GM12878 (cell line): ENCODE measurements around the gene C3. TPM values are rescaled to one million over a fixed set of nuclear protein-coding genes. Genes with fewer than 3 reads are reported as not detected.

Source experiments
- ATAC-seq: fragments of 200-7000 bp; cut with Tn5 transposase; 3 replicates; pipeline ENCODE4 v1.9.1; 2020; ENCODE audit warnings: mild to moderate bottlenecking, moderate library complexity
- BruUV-seq: library from RNA; stranded (reverse); fragments of 400-500 nt; replicated peaks from 2 replicates; lab custom pipeline; 2021; lab: Mats Ljungman, UMichigan
- CTCF ChIA-PET: fragments of 300-600 bp; sonication (Branson Sonifier 250); formaldehyde crosslinking; extraction: SDS; loops from one replicate; lab custom pipeline; 2021; ENCODE audit warnings: inconsistent platforms; lab: Yijun Ruan, JAX
- POLR2A ChIA-PET: fragments of 350-600 bp; formaldehyde crosslinking; extraction: SDS; loops from one replicate; lab custom pipeline; 2021; ENCODE audit warnings: inconsistent platforms; lab: Charles Lee
- RAD21 ChIA-PET: fragments of 300-600 bp; sonication (Branson Sonifier 250); formaldehyde crosslinking; loops from one replicate; lab custom pipeline; 2023; ENCODE audit warnings: antibody characterized with exemption; ENCODE audit not compliant: unreplicated experiment; lab: Charles Lee
- SMC1A ChIA-PET: fragments of 300-600 bp; sonication (Branson Sonifier 250); formaldehyde crosslinking; loops from one replicate; lab custom pipeline; 2023; ENCODE audit not compliant: unreplicated experiment, uncharacterized antibody; lab: Charles Lee
- DNase-seq: peaks from one replicate; pipeline ENCODE4 v3.0.0-alpha.2; 2011; ENCODE audit warnings: low read depth, low spot score
- FAIRE-seq: peaks from 3 replicates; lab custom pipeline; 2011; peaks lifted over from hg19 to GRCh38; lab: Jason Lieb, UNC
- H2AFZ ChIP-seq: 2 replicates; pipeline ENCODE4 v1.6.0; 2011; ENCODE audit warnings: low read depth, low read length, control low read depth; ENCODE audit not compliant: control insufficient read depth
- H3K27ac ChIP-seq: 2 replicates; pipeline ENCODE4 v1.5.1; 2011; ENCODE audit warnings: control low read depth; ENCODE audit not compliant: control insufficient read depth, insufficient read depth
- H3K27me3 ChIP-seq, 2 experiments: replicated peaks in 1 of 2; 2 replicates each; pipeline versions ENCODE4 v1.6.0 to v1.6.1; 2011; ENCODE audit warnings: low read length in 1 of 2; ENCODE audit not compliant: control insufficient read depth in 2 of 2, insufficient read depth in 2 of 2
- H3K36me3 ChIP-seq, 2 experiments: 2 replicates each; pipeline ENCODE4 v1.5.1; 2011; ENCODE audit warnings: low read length in 1 of 2; ENCODE audit not compliant: control insufficient read depth in 2 of 2, insufficient read depth in 2 of 2
- H3K4me1 ChIP-seq: 2 replicates; pipeline ENCODE4 v1.6.1; 2011; ENCODE audit warnings: mild to moderate bottlenecking, low read length, moderate library complexity, mixed read lengths; ENCODE audit not compliant: control insufficient read depth, insufficient read depth
- H3K4me2 ChIP-seq: 2 replicates; pipeline ENCODE4 v1.6.0; 2011; ENCODE audit warnings: control low read depth; ENCODE audit not compliant: control insufficient read depth, insufficient read depth
- H3K4me3 ChIP-seq: fragments of 200-600 bp; sonication (generic); 2 replicates; pipeline ENCODE4 v1.5.1; 2016
- H3K79me2 ChIP-seq: 2 replicates; pipeline ENCODE4 v1.6.0; 2011; ENCODE audit warnings: low read length; ENCODE audit not compliant: control insufficient read depth, insufficient read depth
- H3K9ac ChIP-seq: 2 replicates; pipeline ENCODE4 v1.8.0; 2011; ENCODE audit warnings: low read length, control low read depth, mixed read lengths; ENCODE audit not compliant: control insufficient read depth, insufficient read depth
- H3K9me3 ChIP-seq: replicated peaks from 3 replicates; pipeline ENCODE4 v1.5.1; 2011; ENCODE audit warnings: mild to moderate bottlenecking, low read length; ENCODE audit not compliant: control insufficient read depth, insufficient read depth
- H4K20me1 ChIP-seq: 2 replicates; pipeline ENCODE4 v1.6.0; 2011; ENCODE audit not compliant: control insufficient read depth, insufficient read depth
- ETV6 ChIP-seq, 2 experiments: fragments of 450-650 bp in 1 of 2; IDR thresholded peaks in 1 of 2; conservative IDR thresholded peaks in 1 of 2; 2 replicates each; pipeline ENCODE4 v1.6.1; 2014; ENCODE audit warnings: antibody characterized with exemption in 1 of 2, borderline replicate concordance in 1 of 2, low read depth in 1 of 2, mild to moderate bottlenecking in 1 of 2, moderate library complexity in 1 of 2
- NR2C1 ChIP-seq: fragments of 450-650 bp; IDR thresholded peaks from 2 replicates; pipeline ENCODE4 v1.6.1; 2017; ENCODE audit warnings: antibody characterized with exemption, mild to moderate bottlenecking, moderate library complexity
- RELA ChIP-seq: fragments of 450-650 bp; IDR thresholded peaks from 2 replicates; pipeline ENCODE4 v1.8.0; 2014; ENCODE audit warnings: borderline replicate concordance; ENCODE audit not compliant: partially characterized antibody
- TCF12 ChIP-seq: IDR thresholded peaks from 2 replicates; pipeline ENCODE4 v1.6.1; 2011; ENCODE audit warnings: low read depth, mild to moderate bottlenecking, low read length
- WGBS: methylation state at CpG from one replicate; pipeline ENCODE4 v1.1.6; 2016; ENCODE audit warnings: low lambda C conversion rate; ENCODE audit not compliant: insufficient replicate concordance, insufficient coverage; ENCODE audit errors: missing lambda C conversion rate; 5-methylcytosine and 5-hydroxymethylcytosine counted together
- in situ Hi-C: fragments of 300-500 bp; cut with MboI; formaldehyde crosslinking; loops from 9 replicates; pipeline ENCODE4 v1.14.3; 2018; ENCODE audit warnings: mixed read lengths
- intact Hi-C: fragments of 100-400 bp; cut with micrococcal nuclease; formaldehyde crosslinking; loops from one replicate; pipeline ENCODE4 v1.14.2; 2022; ENCODE audit not compliant: unreplicated experiment
- polyA plus RNA-seq, 11 experiments: library from polyadenylated mRNA; depleted of rRNA in 4 of 11; unstranded in 6 of 11; stranded (reverse) in 5 of 11; fragments of >200 nt; fragmentation: Nextera tagmentation in 4 of 11; fragmentation: Illumina TruSeq in 1 of 11; extraction: Ambion mirVana in 4 of 11; extraction: Trizol in 1 of 11; gene quantifications; 1 replicate in 1 of 11; 2 replicates in 10 of 11; pipeline versions ENCODE4 v1.2.1 to v1.2.3, GENCODE V29; 2011 to 2016; ENCODE audit warnings: inconsistent platforms in 2 of 11, missing spikeins in 2 of 11, low read depth in 1 of 11
- total RNA-seq, 4 experiments: library from RNA; depleted of rRNA in 3 of 4; stranded (reverse); fragments of >200 nt in 3 of 4; fragmentation: Illumina TruSeq in 1 of 4; extraction: Trizol in 1 of 4; gene quantifications; 2 replicates each; pipeline versions ENCODE4 v1.2.1 to v1.2.3, GENCODE V29; 2013 to 2021
- TF ChIP-seq, protein P1 (sequence below): fragments of 450-650 bp; IDR thresholded peaks from 2 replicates; pipeline ENCODE4 v1.6.1; 2017; ENCODE audit warnings: mild to moderate bottlenecking
- TF ChIP-seq, protein P2 (sequence below), 3 experiments: IDR thresholded peaks in 2 of 3; conservative IDR thresholded peaks in 1 of 3; 2 replicates each; pipeline ENCODE4 v1.5.1; 2011; ENCODE audit warnings: low read depth in 3 of 3, low read length in 3 of 3, mild to moderate bottlenecking in 3 of 3, control low read depth in 2 of 3, moderate library complexity in 2 of 3, inconsistent platforms in 1 of 3, mixed read lengths in 1 of 3; ENCODE audit not compliant: control insufficient read depth in 2 of 3, insufficient read depth in 1 of 3; ENCODE audit errors: extremely low read depth in 1 of 3

C3 gene
- total and polyA plus RNA-seq, 10 of the 15 experiments (the other 5 are each of a cell fraction or from before 2014, with no cell fraction given), result 0.20 to 6.7 (median 0.72) TPM

DNA sequence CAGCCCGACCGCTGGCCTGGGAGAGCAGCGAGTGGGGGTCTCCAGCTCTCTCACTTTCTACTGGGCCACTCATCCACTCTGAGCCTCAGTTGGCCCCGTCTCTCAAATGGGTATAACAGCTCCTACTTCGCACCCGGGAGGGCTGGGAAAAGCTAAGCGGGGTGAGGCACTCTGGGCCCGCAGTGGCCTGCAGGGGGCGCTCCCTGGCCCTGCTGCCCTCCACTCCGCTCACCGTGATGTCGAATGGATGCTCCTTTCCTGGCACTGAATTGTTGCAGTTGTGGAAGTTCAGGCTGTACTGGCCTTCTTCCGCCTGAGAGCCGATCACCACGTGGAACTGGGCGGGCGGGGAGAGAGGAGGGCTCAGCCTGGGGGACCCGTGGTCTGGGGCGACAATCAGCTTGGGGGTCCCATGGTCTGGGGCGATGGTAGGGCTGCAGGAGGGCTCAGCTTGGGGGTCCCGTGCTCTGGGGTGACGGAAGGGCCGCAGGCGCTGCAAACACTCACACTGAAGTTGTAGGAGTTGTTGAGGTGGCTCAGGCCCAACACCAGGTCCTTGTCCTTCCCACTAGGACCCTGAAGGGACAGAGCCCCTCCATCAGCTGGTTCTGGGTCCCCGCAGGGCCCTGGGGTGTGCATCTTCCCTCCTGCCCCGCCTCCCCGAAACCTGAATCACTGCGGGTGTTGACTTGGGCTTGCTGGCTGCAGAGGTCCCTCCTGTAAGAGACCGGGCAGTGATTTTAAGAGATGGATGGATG lies 13.1 kb upstream of the C3 start:
- Histone ChIP-seq H4K20me1 (no peaks in the 10 kb centered on the region), H3K9me3 (no peaks in the 10 kb centered on the region), H3K9ac (no peak overlapping the region), H3K27ac (no peak overlapping the region), H2AFZ (no peak overlapping the region), H3K27me3 (no peaks in the 10 kb centered on the region), H3K4me2 (no peak overlapping the region), H3K4me1 (peaks cover 23% of the 10 kb centered on the region)
- ChIA-PET CTCF (interaction anchor here (0.6 kb wide), 1 partner anchor 985 kb away, joined by 3 read pairs; no protein-coding TSS in a partner anchor), RAD21 (no interaction called here)
- BruUV-seq, result no TSS peak
- FAIRE-seq (no peak), ATAC-seq (no peak)
- intact Hi-C loops, result no loop called here
- 91% methylated on average over 29 of the region's 29 CpGs for WGBS
- TF ChIP-seq, protein P1, sequence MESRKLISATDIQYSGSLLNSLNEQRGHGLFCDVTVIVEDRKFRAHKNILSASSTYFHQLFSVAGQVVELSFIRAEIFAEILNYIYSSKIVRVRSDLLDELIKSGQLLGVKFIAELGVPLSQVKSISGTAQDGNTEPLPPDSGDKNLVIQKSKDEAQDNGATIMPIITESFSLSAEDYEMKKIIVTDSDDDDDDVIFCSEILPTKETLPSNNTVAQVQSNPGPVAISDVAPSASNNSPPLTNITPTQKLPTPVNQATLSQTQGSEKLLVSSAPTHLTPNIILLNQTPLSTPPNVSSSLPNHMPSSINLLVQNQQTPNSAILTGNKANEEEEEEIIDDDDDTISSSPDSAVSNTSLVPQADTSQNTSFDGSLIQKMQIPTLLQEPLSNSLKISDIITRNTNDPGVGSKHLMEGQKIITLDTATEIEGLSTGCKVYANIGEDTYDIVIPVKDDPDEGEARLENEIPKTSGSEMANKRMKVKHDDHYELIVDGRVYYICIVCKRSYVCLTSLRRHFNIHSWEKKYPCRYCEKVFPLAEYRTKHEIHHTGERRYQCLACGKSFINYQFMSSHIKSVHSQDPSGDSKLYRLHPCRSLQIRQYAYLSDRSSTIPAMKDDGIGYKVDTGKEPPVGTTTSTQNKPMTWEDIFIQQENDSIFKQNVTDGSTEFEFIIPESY, result peak; percentile 91
- TF ChIP-seq NR2C1, result no peak
- TF ChIP-seq, protein P2, sequence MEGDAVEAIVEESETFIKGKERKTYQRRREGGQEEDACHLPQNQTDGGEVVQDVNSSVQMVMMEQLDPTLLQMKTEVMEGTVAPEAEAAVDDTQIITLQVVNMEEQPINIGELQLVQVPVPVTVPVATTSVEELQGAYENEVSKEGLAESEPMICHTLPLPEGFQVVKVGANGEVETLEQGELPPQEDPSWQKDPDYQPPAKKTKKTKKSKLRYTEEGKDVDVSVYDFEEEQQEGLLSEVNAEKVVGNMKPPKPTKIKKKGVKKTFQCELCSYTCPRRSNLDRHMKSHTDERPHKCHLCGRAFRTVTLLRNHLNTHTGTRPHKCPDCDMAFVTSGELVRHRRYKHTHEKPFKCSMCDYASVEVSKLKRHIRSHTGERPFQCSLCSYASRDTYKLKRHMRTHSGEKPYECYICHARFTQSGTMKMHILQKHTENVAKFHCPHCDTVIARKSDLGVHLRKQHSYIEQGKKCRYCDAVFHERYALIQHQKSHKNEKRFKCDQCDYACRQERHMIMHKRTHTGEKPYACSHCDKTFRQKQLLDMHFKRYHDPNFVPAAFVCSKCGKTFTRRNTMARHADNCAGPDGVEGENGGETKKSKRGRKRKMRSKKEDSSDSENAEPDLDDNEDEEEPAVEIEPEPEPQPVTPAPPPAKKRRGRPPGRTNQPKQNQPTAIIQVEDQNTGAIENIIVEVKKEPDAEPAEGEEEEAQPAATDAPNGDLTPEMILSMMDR (IDR thresholded peaks at IDR 0.05 in 2 of 3, conservative IDR thresholded peaks at IDR 0.05 in 1 of 3; ENCODE audit: control insufficient read depth in 2 of 3, extremely low read depth in 1 of 3, insufficient read depth in 1 of 3, low read depth in 3 of 3, low read length in 3 of 3), result peak in 2 of 3 experiments; percentile 20 to 21; a peak in 2 of 6 replicates
- no peak for TF ChIP-seq TCF12
- no peak for TF ChIP-seq RELA
- TF ChIP-seq ETV6 (conservative IDR thresholded peaks at IDR 0.05 in 1 of 2, IDR thresholded peaks at IDR 0.05 in 1 of 2; ENCODE audit: borderline replicate concordance in 1 of 2, low read depth in 1 of 2), result no peak
- TF ChIP-seq, all 136 proteins: peak for 2
- no peak for DNase-seq
- in situ Hi-C loops, result no loop called here
- H3K79me2 ChIP-seq, result peaks cover 21% of the 10 kb centered on the region
- POLR2A ChIA-PET, result no interaction called here
- SMC1A ChIA-PET, result no interaction called here
- no peak overlapping the region for H3K4me3 ChIP-seq
- no peaks in the 10 kb centered on the region; a peak in 2 of 4 replicates for H3K36me3 ChIP-seq
